ENCODE results near the gene DNM3. TPM values are rescaled to one million over a fixed set of nuclear protein-coding genes. Genes with fewer than 3 reads are reported as not detected.

Gene DNM3
- polyA plus RNA-seq, 3 donors from 2014 or later: 0.52 to 1.2 (median 0.99) TPM

GRCh38 chr1:172179918-172180317 is 338.6 kb downstream of the DNM3 start:
- peaks cover 26 to 30% of the 10 kb centered on the region in 2 donors for H3K4me1 Mint-ChIP-seq
- H3K4me3 Mint-ChIP-seq: peak overlapping the region in 1 of 5 donors; percentile 92
- peaks cover 0 to 5% (median 4%) of the 10 kb centered on the region in 3 donors for H3K36me3 Mint-ChIP-seq
- H3K9me3 Mint-ChIP-seq: no peaks in the 10 kb centered on the region
- peaks cover 0 to 2% (median 0%) of the 10 kb centered on the region in 3 donors for H3K27me3 Mint-ChIP-seq (ENCODE audit: low read depth in 3 of 3)
- peak overlapping the region; percentile 31 to 99 (median 96) for H3K27ac Mint-ChIP-seq
- DNase-seq: no peak

GRCh38 chr1:172180501-172181285 is 339.4 kb downstream of the DNM3 start:
- no peaks in the 10 kb centered on the region for H3K9me3 Mint-ChIP-seq
- H3K27me3 Mint-ChIP-seq (ENCODE audit: low read depth in 3 of 3): peaks cover 0 to 2% (median 0%) of the 10 kb centered on the region in 3 donors
- peak overlapping the region; percentile 75 to 92 (median 86) for H3K4me3 Mint-ChIP-seq
- peak; percentile 50 to 56 (median 52) for DNase-seq
- H3K4me1 Mint-ChIP-seq: peaks cover 28 to 37% of the 10 kb centered on the region in 2 donors
- peaks cover 0 to 5% (median 4%) of the 10 kb centered on the region in 3 donors for H3K36me3 Mint-ChIP-seq
- H3K27ac Mint-ChIP-seq: peak overlapping the region; percentile 94 to 99 (median 98)

- Mint-ChIP-seq H3K27me3 (ENCODE audit: low read depth in 3 of 3) (peaks cover 0 to 2% (median 2%) of the 10 kb centered on the region in 3 donors), H3K27ac (peak overlapping the region in 1 of 6 donors; percentile 26), H3K9me3 (peaks cover 0 to 2% (median 0%) of the 10 kb centered on the region in 6 donors), H3K36me3 (peaks cover 0 to 8% (median 4%) of the 10 kb centered on the region in 3 donors), H3K4me3 (no peak overlapping the region), H3K4me1 (peaks cover 28 to 37% of the 10 kb centered on the region in 2 donors)
- DNase-seq: no peak
Observed at GRCh38 chr1:172184506-172185191, 343.4 kb downstream of the DNM3 start.

- peaks cover 1 to 2% (median 2%) of the 10 kb centered on the region in 3 donors for H3K27me3 Mint-ChIP-seq (ENCODE audit: low read depth in 3 of 3)
- H3K4me1 Mint-ChIP-seq: peaks cover 26 to 33% of the 10 kb centered on the region in 2 donors
- no peak for DNase-seq
- no peak overlapping the region for H3K4me3 Mint-ChIP-seq
- peaks cover 0 to 2% (median 0%) of the 10 kb centered on the region in 6 donors for H3K9me3 Mint-ChIP-seq
- H3K36me3 Mint-ChIP-seq: peaks cover 0 to 11% (median 4%) of the 10 kb centered on the region in 3 donors
- H3K27ac Mint-ChIP-seq: no peak overlapping the region
Observed at GRCh38 chr1:172185211-172185610, 343.9 kb downstream of the DNM3 start.

- peaks cover 0 to 2% (median 0%) of the 10 kb centered on the region in 6 donors for H3K9me3 Mint-ChIP-seq
- H3K4me1 Mint-ChIP-seq: peaks cover 21 to 25% of the 10 kb centered on the region in 2 donors
- H3K36me3 Mint-ChIP-seq: peaks cover 0 to 6% (median 0%) of the 10 kb centered on the region in 3 donors
- no peak for DNase-seq
- peaks cover 1 to 2% (median 2%) of the 10 kb centered on the region in 3 donors for H3K27me3 Mint-ChIP-seq (ENCODE audit: low read depth in 3 of 3)
- no peak overlapping the region for H3K27ac Mint-ChIP-seq
- H3K4me3 Mint-ChIP-seq: no peak overlapping the region
Observed at GRCh38 chr1:172185996-172186395, 344.7 kb downstream of the DNM3 start.

GRCh38 chr1:172201572-172201971 is 360.3 kb downstream of the DNM3 start:
- Mint-ChIP-seq H3K27ac (no peak overlapping the region), H3K36me3 (peaks cover 14 to 30% (median 20%) of the 10 kb centered on the region in 3 donors), H3K4me3 (no peak overlapping the region), H3K9me3 (peaks cover 15 to 31% (median 29%) of the 10 kb centered on the region in 6 donors), H3K4me1 (no peaks in the 10 kb centered on the region), H3K27me3 (ENCODE audit: low read depth in 3 of 3) (peaks cover 0 to 4% (median 2%) of the 10 kb centered on the region in 3 donors)
- DNase-seq: no peak

GRCh38 chr1:172203135-172203823 is 362.0 kb downstream of the DNM3 start:
- Mint-ChIP-seq H3K4me1 (no peaks in the 10 kb centered on the region), H3K9me3 (peaks cover 13 to 18% (median 15%) of the 10 kb centered on the region in 6 donors), H3K4me3 (peak overlapping the region in 2 of 5 donors; percentile 40 to 51), H3K27ac (no peak overlapping the region), H3K27me3 (ENCODE audit: low read depth in 3 of 3) (peaks cover 0 to 2% (median 0%) of the 10 kb centered on the region in 3 donors), H3K36me3 (peaks cover 12 to 15% (median 14%) of the 10 kb centered on the region in 3 donors)
- DNase-seq: no peak

GRCh38 chr1:172203902-172204301 is 362.6 kb downstream of the DNM3 start:
- H3K27me3 Mint-ChIP-seq (ENCODE audit: low read depth in 3 of 3): peaks cover 0 to 2% (median 0%) of the 10 kb centered on the region in 3 donors
- H3K4me1 Mint-ChIP-seq: no peaks in the 10 kb centered on the region
- DNase-seq: no peak
- H3K27ac Mint-ChIP-seq: no peak overlapping the region
- peaks cover 6 to 10% (median 10%) of the 10 kb centered on the region in 3 donors for H3K36me3 Mint-ChIP-seq
- peaks cover 7 to 13% (median 9%) of the 10 kb centered on the region in 6 donors for H3K9me3 Mint-ChIP-seq
- no peak overlapping the region for H3K4me3 Mint-ChIP-seq

GRCh38 chr1:172206256-172206655 is 365.0 kb downstream of the DNM3 start:
- no peaks in the 10 kb centered on the region for H3K9me3 Mint-ChIP-seq
- no peak for DNase-seq

GRCh38 chr1:172208635-172209034 is 367.3 kb downstream of the DNM3 start:
- H3K27me3 Mint-ChIP-seq (ENCODE audit: low read depth in 3 of 3): peaks cover 0 to 3% (median 2%) of the 10 kb centered on the region in 3 donors
- no peak overlapping the region for H3K27ac Mint-ChIP-seq
- no peak overlapping the region for H3K4me3 Mint-ChIP-seq
- no peaks in the 10 kb centered on the region for H3K9me3 Mint-ChIP-seq
- H3K36me3 Mint-ChIP-seq: no peaks in the 10 kb centered on the region
- DNase-seq: no peak
- peaks cover 3 to 11% of the 10 kb centered on the region in 2 donors for H3K4me1 Mint-ChIP-seq

More at GRCh38 chr1:172206256-172206655, 365.0 kb downstream of the DNM3 start:
- Mint-ChIP-seq H3K27ac (no peak overlapping the region), H3K4me3 (no peak overlapping the region), H3K27me3 (ENCODE audit: low read depth in 3 of 3) (peaks cover 0 to 3% (median 2%) of the 10 kb centered on the region in 3 donors), H3K4me1 (no peaks in the 10 kb centered on the region), H3K36me3 (no peaks in the 10 kb centered on the region)

GRCh38 chr1:172211221-172211620 is 369.9 kb downstream of the DNM3 start:
- Mint-ChIP-seq H3K27me3 (ENCODE audit: low read depth in 3 of 3) (peaks cover 0 to 3% (median 2%) of the 10 kb centered on the region in 3 donors), H3K36me3 (no peaks in the 10 kb centered on the region), H3K4me3 (no peak overlapping the region), H3K4me1 (peaks cover 3 to 11% of the 10 kb centered on the region in 2 donors), H3K27ac (no peak overlapping the region), H3K9me3 (no peaks in the 10 kb centered on the region)
- no peak for DNase-seq

GRCh38 chr1:172212124-172212523 is 370.8 kb downstream of the DNM3 start:
- DNase-seq: no peak
- peaks cover 0 to 3% (median 2%) of the 10 kb centered on the region in 3 donors for H3K27me3 Mint-ChIP-seq (ENCODE audit: low read depth in 3 of 3)
- H3K36me3 Mint-ChIP-seq: no peaks in the 10 kb centered on the region
- H3K4me3 Mint-ChIP-seq: no peak overlapping the region
- H3K27ac Mint-ChIP-seq: peak overlapping the region in 1 of 6 donors; percentile 4
- no peaks in the 10 kb centered on the region for H3K9me3 Mint-ChIP-seq
- peaks cover 3 to 11% of the 10 kb centered on the region in 2 donors for H3K4me1 Mint-ChIP-seq

GRCh38 chr1:172215006-172215405 is 373.7 kb downstream of the DNM3 start:
- H3K9me3 Mint-ChIP-seq: no peaks in the 10 kb centered on the region

More at GRCh38 chr1:172215006-172215405, 373.7 kb downstream of the DNM3 start:
- peaks cover 2 to 5% (median 2%) of the 10 kb centered on the region in 3 donors for H3K27me3 Mint-ChIP-seq (ENCODE audit: low read depth in 3 of 3)
- H3K4me1 Mint-ChIP-seq: peaks cover 3 to 11% of the 10 kb centered on the region in 2 donors
- H3K27ac Mint-ChIP-seq: no peak overlapping the region
- no peak overlapping the region for H3K4me3 Mint-ChIP-seq
- DNase-seq: no peak
- H3K36me3 Mint-ChIP-seq: no peaks in the 10 kb centered on the region

All from immature natural killer cell (primary cell).